SIG-M5 treated with dmso at 0.1 percent for 504 hours (cell line): Measurements from ENCODE around the gene ARHGAP9.

ENCODE experiments used
- DNase-seq: peaks from one replicate; lab custom pipeline; 2025; ENCODE audit not compliant: unreplicated experiment; lab: John Stamatoyannopoulos, UW

ARHGAP9 gene

DNA sequence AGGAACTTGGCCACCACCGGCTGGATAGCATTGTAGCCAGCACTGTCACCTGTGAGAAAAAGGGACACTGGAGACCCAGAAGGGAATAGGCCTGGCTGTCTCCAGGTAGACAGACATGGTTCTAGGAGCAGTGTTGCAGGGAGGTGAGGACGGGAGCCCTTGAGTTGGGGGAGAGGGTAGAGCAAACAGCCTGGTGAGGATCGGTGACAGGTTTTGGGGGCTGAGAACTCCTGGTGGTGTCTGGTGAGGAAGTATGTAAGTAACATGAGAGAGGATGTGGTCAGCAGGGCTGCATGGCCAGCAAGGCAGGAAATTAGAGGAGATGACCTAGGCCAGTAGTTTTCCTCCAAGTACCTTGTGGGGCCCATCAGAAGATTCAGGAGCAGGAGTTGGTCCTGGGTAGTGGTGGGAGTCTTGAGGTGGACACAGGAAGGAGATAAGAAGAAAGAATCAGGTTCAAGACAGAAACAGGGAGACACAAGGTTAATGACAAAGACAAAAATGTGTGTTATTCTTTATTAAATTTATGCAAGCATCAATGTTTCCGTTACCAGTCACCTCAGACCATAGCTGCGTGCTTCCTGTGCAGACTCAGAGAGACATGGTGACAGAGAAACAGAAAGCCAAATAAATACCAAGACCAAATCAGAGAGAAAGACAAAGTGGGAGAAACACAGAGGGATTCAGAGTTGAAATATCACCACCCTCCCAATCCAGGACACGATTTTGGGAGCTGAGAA, at the start of gene ARHGAP9:
Gene ARHGAP9, minus strand, starts transcription at position 491 of the 740 bp plus-strand sequence. Its CDS starts 460 bp downstream, at position 31.
- DNase-seq = no peak

DNA sequence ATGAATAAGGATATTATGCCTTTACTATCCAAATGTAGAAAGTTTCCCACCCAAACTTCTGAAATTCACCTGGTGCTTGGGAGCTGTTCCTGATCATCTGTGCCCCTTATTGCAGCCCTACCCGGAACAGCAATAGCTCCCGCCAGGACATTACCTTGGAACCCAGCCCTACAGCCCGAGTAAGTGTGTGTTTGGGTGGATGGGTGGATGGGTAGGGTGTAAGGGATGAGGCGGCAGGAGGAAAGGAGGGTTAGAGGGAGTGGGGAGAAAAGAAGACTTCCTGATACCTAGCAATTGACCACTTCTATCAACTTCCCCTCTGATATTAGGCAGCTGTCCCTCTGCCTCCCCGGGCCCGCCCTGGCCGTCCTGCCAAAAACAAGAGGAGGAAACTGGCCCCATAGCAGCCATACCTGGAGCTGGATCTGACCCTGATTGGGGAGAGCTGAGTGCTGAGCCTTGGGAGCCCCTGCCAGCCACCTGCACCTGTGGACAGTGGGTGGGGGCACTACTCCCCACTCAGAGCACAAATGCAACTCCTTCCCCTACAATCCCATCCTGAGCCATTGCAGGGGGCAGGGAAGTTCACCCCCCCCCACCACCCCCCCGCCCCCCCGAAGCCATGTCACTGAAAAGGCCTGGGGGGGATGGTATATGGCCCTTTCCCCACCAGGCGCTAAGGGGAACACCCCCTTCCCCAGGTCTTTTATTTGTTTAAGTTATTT, 49.3 kb upstream of the ARHGAP9 start:
- DNase-seq = no peak

DNA sequence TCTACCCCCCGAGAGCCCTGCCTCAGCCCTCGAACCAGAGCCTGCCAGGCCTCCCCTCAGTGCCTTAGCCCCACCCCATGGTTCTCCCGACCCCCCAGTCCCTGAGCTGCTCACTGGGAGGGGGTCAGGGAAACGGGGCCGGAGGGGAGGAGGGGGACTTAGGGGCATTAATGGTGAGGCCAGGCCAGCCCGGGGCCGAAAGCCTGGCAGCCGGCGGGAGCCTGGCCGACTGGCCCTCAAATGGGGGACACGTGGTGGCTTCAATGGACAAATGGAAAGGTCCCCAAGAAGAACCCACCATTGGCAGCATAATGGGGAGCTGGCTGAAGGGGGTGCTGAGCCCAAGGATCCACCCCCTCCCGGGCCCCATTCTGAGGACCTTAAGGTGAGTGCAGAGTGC, 48.5 kb upstream of the ARHGAP9 start:
- no peak for DNase-seq

DNA sequence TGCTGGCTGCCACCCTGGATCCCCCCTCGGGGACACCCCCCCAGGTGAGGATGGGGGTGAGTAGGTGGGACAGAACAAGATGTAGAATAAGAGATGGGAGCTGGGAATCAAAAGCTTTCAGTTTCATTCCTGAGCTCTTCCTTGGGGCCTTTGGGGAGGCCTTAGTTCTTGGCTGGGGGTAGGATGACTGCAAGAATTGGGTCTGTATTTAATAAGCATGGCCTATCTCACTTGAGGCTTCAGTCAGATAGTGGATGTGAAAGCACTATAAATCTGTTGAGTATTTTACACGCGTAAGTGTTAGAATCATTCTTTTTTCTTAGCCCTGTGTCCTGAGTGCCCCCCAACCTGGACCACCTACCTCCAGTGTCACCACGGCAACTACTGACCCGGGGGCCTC, 47.5 kb upstream of the ARHGAP9 start:
- no peak for DNase-seq

DNA sequence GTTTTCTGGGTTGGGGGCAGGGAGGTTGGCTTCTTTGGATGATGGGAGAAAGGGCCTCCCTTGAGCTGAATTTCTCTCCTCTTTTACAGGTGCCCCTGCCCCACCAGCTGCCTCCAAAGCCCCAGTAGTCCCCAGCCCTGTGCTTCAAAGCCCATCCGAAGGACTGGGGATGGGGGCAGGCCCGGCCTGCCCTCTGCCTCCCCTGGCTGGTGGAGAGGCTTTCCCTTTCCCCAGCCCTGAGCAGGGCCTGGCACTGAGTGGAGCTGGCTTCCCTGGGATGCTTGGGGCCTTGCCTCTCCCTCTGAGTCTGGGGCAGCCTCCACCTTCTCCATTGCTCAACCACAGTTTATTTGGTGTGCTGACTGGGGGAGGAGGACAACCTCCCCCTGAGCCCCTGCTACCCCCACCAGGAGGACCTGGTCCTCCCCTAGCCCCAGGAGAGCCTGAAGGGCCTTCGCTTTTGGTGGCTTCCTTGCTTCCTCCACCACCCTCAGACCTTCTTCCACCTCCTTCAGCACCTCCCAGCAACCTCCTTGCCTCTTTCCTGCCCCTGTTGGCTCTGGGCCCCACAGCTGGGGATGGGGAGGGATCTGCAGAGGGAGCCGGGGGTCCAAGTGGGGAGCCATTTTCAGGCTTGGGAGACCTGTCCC, 46.9 kb upstream of the ARHGAP9 start:
- DNase-seq = no peak

DNA sequence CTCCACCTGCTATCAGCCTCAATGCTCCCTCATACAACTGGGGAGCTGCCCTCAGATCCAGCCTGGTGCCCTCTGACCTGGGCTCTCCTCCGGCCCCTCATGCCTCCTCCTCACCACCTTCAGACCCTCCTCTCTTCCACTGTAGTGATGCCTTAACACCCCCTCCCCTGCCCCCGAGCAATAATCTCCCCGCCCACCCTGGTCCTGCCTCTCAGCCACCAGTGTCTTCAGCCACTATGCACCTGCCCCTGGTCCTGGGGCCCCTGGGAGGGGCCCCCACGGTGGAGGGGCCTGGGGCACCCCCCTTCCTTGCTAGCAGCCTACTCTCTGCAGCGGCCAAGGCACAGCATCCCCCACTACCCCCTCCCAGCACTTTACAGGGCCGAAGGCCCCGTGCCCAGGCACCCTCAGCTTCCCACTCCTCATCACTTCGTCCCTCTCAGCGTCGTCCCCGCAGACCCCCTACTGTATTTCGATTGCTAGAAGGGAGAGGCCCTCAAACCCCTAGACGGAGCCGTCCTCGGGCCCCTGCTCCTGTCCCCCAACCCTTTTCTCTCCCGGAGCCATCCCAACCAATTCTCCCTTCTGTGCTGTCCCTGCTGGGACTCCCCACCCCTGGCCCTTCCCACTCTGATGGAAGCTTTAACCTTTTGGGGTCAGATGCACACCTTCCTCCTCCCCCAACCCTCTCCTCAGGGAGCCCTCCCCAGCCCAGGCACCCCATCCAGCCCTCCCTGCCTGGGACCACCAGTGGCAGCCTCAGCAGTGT, 46.1 kb upstream of the ARHGAP9 start:
- no peak for DNase-seq

DNA sequence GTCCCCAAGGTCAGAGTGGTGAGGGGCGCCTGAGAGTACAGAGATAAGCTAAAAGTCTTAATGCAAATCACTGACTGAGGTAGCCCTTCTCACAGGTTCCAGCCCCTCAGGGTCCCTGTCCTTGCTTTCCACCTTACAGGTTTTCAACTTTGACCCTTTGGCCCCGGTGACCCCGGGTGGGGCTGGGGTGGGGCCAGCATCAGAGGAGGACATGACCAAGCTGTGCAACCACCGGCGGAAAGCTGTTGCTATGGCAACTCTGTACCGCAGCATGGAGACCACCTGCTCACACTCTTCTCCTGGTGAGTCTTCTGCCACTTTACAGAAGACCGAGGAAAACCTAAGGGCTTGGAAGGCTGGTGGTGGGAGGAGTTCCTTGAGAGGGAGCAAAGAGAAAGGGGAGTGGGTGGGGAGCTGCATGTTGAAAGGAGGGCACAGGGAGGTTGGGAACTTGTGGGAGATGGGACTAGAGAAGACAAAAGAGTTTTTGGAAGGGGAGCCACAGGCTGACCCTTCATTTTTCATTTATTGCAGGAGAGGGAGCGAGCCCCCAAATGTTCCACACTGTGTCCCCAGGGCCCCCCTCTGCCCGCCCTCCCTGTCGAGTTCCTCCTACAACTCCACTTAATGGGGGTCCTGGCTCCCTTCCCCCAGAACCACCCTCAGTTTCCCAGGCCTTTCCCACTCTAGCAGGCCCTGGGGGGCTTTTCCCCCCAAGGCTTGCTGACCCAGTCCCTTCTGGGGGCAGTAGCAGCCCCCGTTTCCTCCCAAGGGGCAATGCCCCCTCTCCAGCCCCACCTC, 45.3 kb upstream of the ARHGAP9 start:
- no peak for DNase-seq

DNA sequence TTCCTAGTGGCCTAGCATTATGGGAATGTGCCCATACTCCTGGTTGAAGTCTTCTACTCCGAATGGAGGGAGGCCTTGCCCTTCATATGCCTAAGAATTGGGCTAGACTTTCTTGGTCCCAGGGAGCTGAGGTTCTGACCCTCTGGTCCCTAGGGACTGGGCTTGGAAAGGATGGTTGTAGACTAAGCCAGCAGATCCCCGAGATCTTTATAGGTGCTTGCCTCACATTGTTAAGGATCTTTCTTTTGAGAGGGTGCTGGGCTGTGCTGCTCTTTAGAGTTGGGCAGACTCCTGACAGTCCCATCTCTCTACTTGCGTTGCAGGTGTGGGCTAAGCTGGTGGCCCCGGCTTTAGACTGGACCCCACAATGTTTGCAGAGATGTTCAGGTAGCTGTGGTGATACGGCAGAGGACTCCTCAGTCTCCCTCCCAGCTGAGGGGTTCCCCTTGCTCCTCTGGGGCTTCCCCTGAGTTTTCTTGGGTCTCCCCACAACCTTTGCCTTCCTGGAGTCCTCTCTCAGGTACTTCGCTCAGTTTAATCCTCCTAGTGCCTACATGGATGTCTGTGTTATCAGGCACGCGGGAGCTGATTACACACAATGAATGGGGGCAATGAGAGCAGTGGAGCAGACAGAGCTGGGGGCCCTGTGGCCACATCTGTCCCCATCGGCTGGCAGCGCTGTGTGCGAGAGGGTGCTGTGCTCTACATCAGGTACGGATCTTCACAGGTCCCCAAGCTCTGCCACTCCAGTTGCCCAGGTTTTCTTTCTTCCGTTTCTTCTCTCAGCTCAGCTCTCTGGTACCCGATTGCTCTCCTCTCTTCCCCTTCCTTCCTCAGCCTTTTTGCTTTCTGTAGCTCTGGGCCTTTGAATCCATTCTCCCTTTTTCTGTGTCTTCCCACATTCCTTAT, 44.3 kb upstream of the ARHGAP9 start:
- no peak for DNase-seq

DNA sequence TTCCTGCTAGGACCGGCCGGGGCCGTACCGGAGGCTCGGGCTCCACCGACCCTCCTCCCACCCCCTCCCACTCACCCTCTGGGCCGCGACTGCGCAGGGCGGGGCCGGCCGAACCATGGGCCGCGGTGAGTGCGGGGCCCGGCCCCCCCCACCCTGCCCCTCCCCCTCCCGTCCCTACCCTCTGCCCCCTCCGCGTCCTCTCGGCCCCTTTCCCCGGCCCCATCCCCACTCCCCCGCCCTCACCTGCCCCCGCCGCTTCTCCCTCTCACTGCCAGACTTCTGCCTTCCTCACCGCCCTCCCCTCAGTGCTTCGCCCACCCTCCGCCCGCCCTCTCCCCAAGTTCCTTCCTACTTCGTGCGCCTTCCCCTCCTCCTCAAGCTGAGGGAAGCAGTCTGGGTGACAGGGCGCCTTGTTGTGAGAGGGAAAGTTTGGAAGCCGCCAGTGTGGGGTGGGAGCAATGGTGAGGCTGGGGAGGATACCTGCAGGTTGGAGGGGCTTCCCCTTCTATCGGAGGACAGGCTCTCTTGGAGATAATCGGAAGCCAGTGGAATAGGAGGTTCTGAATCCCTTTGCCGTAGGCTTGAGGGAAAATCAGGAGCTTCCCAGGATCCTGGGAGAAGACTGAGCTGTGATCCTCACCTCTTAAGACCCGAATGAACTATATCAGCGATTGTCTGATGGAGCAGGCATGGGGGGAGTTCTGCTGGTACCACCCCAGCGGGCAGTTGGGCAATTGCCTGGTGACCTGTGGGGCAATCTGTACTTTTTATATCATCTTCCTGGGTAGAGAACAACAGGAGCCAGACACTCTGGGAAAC, 43.4 kb upstream of the ARHGAP9 start:
- DNase-seq = peak; percentile 90

DNA sequence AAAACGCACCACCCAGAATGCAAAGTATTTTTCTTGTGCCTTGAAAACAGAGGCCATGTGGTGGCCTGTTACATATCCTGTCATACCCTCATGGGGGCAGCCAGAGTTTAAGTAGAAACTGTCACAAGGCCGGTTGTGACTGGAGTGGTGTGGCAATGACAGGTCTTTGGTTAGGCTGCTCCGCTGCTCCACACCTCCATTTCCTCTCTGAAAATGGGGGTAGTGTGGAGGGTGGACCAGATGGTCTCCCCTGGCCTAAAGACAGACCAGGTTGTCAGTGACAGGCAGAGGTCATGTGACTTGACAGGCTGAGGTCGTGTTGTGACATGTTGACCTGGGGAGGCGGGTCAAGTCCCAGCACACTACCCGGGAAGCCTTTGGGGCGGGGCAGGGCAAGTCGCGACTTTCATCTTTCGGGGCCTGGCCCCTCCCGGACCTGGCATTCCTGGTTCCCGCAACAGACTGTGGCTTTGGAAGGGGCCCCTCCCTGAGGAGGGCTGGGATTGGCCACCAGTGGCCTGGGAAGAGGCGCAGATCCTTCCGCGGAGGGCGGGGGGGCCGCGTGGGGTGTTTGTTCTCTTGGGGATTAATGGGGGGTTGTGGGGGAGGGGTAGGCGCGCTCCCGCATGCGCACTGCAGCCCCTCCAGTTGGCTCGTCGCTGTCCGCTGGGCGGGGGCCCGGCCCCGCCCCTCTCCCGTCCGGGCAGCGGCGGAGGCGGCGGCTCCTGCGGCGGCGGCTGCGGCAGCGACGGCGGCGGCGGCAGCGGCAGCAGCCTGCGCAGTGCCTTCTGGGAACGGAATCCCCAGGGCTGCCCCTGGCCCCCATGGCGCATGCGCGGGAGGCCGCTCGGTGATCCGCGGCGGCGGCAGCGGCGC, 42.6 kb upstream of the ARHGAP9 start, which contains the start of gene MBD6:
Gene MBD6, plus strand, starts transcription at position 814 of the 876 bp plus-strand sequence. CDS start 1,480 bp downstream, outside the sequence.
- DNase-seq = peak; percentile 90

DNA sequence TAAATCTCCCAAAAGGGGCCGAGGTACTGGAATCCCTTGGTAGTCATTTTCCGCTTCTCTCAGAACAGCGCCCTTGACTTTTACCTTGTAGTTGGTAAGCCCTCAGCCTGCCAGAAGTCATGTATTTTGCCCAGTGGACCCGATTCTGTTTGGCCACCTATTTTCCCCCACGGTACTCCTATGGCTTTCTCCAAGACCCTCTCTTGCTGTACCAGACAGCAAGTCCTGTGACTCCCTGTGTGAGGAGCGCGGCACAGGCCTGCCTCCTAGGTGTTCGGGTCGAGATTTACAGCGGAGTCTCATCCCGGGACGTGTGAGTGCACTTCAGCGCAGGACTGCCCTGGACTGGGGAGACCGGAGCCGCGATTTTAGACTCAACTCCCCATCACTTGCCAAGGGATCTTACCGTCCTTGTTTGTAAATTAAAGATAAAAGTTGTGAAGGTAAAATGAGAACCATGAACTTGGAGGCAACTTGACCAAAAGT, 41.9 kb upstream of the ARHGAP9 start:
- DNase-seq = no peak

DNA sequence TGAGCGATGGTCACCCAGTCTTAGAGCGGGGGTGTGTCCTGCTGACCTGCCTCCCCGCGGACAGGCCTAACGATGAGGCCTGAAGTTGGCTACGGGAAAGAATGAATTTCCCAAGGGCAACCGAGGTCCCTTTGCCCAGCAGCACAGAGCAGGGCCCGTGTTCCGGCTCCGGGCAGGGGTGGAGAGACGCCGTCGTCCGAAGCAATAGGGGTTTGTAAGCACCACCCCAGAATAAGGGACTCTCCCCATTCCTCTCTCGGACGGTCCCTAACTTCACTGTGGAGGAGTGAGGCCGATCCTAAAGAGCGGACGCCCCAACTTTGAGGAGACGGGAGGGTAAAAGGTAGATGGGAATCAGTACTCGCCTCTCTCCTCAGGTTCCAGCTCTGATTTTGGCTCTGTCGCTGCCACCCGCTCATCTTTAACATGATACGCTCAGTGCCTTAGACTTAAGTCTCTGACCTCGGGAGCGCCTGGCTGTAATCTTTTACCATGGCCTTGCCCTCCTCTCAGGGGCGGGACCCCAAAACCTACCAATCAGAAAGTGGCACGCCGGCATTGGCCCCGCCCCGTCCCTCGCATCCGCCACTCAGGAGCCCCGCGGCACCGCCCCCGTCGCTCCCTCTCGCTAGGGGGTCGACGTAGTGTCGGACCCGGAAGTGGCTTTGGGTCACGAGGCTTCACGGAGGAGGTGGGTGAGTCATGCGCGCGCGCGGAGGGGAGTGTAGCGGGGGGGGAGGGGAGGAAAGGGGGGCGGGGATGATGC, 40.6 kb upstream of the ARHGAP9 start, which contains the start of gene DDIT3:
Gene DDIT3, minus strand, starts transcription at position 462 of the 766 bp plus-strand sequence. CDS start 3,108 bp downstream, outside the sequence.
- DNase-seq = peak; percentile 97

DNA sequence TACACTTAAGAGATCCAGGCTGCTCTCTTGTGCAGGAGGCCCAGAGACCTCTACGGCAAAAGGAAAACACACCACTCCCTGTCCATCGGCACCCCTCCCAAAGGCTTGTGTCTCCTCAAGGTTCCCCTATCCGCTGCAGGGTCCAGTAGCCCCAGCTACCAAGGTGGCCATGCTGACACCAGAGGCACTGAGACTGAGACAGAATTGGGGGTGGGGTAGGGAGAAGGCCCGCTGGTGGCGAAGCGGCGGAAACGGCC, 40.1 kb upstream of the ARHGAP9 start:
- DNase-seq = peak; percentile 43

DNA sequence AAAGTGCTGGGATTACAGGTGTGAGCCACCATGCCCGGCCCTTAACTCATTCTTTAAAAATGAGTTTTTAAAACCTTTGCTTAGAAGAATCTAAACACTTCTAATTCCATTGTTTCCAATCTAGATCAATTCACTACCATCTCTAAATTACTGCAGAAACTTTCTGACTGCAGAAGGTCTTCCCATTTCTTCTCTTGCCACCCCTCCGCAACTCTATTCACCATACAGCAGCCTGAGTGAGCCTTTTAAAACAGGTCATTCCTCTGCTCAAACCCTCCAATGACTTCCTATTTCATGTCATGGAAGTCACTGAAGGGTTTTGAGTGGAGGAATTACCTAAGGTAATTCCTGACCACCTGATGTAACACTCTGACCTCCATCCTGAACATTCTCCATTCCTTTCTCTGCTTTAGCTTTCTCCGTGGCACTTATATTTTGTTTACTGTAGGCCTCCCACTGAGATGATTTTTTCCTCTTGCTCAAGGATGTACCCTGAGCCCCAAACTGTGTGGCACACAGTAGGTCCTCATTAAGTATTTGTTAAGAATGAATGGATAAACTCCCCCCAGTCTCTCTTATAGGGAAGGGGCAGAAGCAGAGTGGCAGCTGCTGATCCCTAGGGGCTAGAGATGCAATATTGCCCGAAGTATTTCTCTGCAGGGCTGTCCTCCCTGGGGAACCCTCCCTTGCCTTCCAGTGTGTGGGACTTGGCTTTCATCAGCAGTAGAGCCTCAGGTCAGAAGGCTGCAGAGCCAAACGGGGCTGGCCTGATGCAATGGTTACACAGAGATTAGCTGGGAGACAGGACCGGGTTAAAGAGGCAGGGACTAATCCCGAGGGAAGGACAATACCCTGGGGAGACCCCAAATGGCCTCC, 39.5 kb upstream of the ARHGAP9 start:
- peak; percentile 35 for DNase-seq

DNA sequence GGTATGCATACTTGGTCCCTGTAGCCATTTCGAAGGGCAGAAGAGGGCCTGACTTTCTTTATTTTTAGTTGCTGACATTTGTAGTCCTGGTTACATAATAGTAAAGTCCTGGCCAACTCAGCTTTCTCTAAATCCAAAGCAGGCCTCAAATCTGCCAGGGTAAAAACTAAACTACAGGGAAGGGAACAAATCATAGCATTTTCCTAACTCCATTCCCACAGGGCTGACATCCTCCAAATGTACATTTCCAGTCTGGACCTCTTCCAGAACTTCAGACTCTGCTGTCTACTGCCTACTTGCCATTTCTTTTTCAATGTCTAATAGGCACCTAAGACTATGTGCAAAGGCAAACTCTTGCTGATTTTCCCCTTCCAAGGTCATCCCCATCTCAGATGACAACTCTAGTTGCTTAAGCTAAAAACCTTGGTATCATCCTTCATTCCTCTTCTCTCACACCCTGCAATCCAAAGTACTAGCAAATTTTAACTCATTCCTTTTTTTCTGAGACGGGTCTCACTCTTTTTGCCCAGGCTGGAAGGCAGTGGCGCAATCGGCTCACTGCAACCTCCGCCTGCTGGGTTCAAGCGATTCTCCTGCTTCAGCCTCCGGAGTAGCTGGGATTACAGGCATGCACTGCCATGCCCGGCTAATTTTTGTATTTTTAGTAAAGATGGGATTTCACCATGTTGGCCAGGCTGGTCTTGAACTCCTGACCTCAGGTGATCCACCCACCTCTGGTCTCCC, 38.7 kb upstream of the ARHGAP9 start:
- DNase-seq = peak; percentile 50
